K562 (cell line): ENCODE results near the gene CHRNA9. TPM values are rescaled to one million over a fixed set of nuclear protein-coding genes. Genes with fewer than 3 reads are reported as not detected.

Experiments
- BRD4 ChIP-seq: fragments of 200-600 bp; sonication (generic); IDR thresholded peaks from 2 replicates; pipeline ENCODE4 v1.6.1; 2017; ENCODE audit warnings: inconsistent platforms
- BRD9 ChIP-seq: fragments of 450-650 bp; IDR thresholded peaks from 2 replicates; pipeline ENCODE4 v1.6.1; 2018; ENCODE audit warnings: low read depth; ENCODE audit not compliant: partially characterized antibody
- ETV5 ChIP-seq: sonication (generic); formaldehyde crosslinking; IDR thresholded peaks from 2 replicates; pipeline ENCODE4 v1.4.0; 2020; ENCODE audit warnings: low read depth, mild to moderate bottlenecking, missing genetic modification reagents
- HEY1 ChIP-seq: fragments of 250-450 bp; sonication (Bioruptor Pico); IDR thresholded peaks from 2 replicates; pipeline ENCODE4 v1.5.0; 2020; ENCODE audit warnings: mild to moderate bottlenecking, moderate library complexity, borderline replicate concordance
- NONO ChIP-seq, 2 experiments: fragments of 200-400 bp in 1 of 2; fragments of 450-650 bp in 1 of 2; formaldehyde crosslinking in 1 of 2; IDR thresholded peaks; 2 replicates each; pipeline ENCODE4 v1.6.1; 2017; ENCODE audit warnings: low read depth in 2 of 2, mild to moderate bottlenecking in 2 of 2, moderate library complexity in 2 of 2, low read length in 1 of 2
- SMARCA4 ChIP-seq: fragments of 450-650 bp; IDR thresholded peaks from 2 replicates; pipeline ENCODE4 v1.6.1; 2016
- TAL1 ChIP-seq: fragments of 450-650 bp; IDR thresholded peaks from 2 replicates; pipeline ENCODE4 v1.6.1; 2016; ENCODE audit warnings: mild to moderate bottlenecking
- ZNF232 ChIP-seq: sonication (generic); formaldehyde crosslinking; IDR thresholded peaks from 2 replicates; pipeline ENCODE4 v1.8.0; 2022; ENCODE audit warnings: mild to moderate bottlenecking, missing genetic modification reagents
- polyA plus RNA-seq, 8 experiments: library from polyadenylated mRNA; depleted of rRNA in 4 of 8; stranded (reverse) in 5 of 8; unstranded in 3 of 8; fragments of >200 nt; fragmentation: Nextera tagmentation in 2 of 8; fragmentation: Illumina TruSeq in 1 of 8; extraction: Ambion mirVana in 2 of 8; extraction: Trizol in 1 of 8; gene quantifications; 2 replicates each; pipeline versions ENCODE4 v1.2.1 to v1.2.3, GENCODE V29; 2011 to 2014; ENCODE audit warnings: inconsistent platforms in 1 of 8, missing spikeins in 1 of 8
- total RNA-seq, 7 experiments: library from RNA; depleted of rRNA in 6 of 7; stranded (reverse); fragments of >200 nt in 6 of 7; fragmentation: Illumina TruSeq in 2 of 7; extraction: Trizol in 2 of 7; gene quantifications; 2 replicates each; pipeline versions ENCODE4 v1.2.1 to v1.2.3, GENCODE V29; 2011 to 2021; ENCODE audit warnings: low replicate concordance in 1 of 7
- TF ChIP-seq, protein P1 (sequence below): fragments of 450-650 bp; IDR thresholded peaks from 2 replicates; pipeline ENCODE4 v1.6.1; 2016; ENCODE audit warnings: mild to moderate bottlenecking, moderate library complexity
- TF ChIP-seq, protein P2 (sequence below): IDR thresholded peaks from 3 replicates; pipeline ENCODE4 v1.6.1; 2011; ENCODE audit warnings: borderline replicate concordance, mild to moderate bottlenecking; ENCODE audit not compliant: insufficient read length, insufficient read depth
- TF ChIP-seq, protein P3 (sequence below), 2 experiments: fragments of 450-650 bp; IDR thresholded peaks; 2 replicates each; pipeline ENCODE4 v1.6.1; 2018; ENCODE audit warnings: mild to moderate bottlenecking in 2 of 2, low read depth in 1 of 2; ENCODE audit not compliant: partially characterized antibody in 2 of 2

Gene CHRNA9
- total and polyA plus RNA-seq, 9 of the 15 experiments (the other 6 are each of a cell fraction or from before 2014, with no cell fraction given) = not detected

DNA sequence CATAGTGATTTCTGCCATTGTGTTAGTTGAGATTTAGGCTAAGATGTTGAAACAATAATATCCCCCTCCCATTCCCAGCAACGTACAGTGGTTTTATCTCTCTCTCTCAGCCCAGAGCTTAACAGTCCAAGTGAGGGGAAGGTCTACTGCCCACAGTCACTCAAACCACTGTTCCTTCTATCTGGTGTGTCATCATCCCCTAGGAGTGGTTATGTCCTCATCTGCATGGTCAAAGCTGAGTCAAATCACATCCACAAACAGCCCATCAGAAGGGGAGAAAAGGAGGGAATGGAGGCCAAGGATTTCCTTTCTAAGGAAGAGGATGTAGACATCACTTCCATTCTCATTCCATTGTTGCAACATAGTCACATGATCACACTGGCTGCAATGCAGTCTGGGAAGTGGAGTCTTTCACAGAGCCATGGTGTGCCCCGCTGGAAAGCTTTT, 42.8 kb upstream of the CHRNA9 start (continued):
- 0 out of 4 replicates have a peak, but pooled peaks of 1 of the 2 experiments have one; percentile 34 for TF ChIP-seq NONO (IDR thresholded peaks at IDR 0.05; ENCODE audit: low read depth in 2 of 2, low read length in 1 of 2)
- TF ChIP-seq, protein P1, sequence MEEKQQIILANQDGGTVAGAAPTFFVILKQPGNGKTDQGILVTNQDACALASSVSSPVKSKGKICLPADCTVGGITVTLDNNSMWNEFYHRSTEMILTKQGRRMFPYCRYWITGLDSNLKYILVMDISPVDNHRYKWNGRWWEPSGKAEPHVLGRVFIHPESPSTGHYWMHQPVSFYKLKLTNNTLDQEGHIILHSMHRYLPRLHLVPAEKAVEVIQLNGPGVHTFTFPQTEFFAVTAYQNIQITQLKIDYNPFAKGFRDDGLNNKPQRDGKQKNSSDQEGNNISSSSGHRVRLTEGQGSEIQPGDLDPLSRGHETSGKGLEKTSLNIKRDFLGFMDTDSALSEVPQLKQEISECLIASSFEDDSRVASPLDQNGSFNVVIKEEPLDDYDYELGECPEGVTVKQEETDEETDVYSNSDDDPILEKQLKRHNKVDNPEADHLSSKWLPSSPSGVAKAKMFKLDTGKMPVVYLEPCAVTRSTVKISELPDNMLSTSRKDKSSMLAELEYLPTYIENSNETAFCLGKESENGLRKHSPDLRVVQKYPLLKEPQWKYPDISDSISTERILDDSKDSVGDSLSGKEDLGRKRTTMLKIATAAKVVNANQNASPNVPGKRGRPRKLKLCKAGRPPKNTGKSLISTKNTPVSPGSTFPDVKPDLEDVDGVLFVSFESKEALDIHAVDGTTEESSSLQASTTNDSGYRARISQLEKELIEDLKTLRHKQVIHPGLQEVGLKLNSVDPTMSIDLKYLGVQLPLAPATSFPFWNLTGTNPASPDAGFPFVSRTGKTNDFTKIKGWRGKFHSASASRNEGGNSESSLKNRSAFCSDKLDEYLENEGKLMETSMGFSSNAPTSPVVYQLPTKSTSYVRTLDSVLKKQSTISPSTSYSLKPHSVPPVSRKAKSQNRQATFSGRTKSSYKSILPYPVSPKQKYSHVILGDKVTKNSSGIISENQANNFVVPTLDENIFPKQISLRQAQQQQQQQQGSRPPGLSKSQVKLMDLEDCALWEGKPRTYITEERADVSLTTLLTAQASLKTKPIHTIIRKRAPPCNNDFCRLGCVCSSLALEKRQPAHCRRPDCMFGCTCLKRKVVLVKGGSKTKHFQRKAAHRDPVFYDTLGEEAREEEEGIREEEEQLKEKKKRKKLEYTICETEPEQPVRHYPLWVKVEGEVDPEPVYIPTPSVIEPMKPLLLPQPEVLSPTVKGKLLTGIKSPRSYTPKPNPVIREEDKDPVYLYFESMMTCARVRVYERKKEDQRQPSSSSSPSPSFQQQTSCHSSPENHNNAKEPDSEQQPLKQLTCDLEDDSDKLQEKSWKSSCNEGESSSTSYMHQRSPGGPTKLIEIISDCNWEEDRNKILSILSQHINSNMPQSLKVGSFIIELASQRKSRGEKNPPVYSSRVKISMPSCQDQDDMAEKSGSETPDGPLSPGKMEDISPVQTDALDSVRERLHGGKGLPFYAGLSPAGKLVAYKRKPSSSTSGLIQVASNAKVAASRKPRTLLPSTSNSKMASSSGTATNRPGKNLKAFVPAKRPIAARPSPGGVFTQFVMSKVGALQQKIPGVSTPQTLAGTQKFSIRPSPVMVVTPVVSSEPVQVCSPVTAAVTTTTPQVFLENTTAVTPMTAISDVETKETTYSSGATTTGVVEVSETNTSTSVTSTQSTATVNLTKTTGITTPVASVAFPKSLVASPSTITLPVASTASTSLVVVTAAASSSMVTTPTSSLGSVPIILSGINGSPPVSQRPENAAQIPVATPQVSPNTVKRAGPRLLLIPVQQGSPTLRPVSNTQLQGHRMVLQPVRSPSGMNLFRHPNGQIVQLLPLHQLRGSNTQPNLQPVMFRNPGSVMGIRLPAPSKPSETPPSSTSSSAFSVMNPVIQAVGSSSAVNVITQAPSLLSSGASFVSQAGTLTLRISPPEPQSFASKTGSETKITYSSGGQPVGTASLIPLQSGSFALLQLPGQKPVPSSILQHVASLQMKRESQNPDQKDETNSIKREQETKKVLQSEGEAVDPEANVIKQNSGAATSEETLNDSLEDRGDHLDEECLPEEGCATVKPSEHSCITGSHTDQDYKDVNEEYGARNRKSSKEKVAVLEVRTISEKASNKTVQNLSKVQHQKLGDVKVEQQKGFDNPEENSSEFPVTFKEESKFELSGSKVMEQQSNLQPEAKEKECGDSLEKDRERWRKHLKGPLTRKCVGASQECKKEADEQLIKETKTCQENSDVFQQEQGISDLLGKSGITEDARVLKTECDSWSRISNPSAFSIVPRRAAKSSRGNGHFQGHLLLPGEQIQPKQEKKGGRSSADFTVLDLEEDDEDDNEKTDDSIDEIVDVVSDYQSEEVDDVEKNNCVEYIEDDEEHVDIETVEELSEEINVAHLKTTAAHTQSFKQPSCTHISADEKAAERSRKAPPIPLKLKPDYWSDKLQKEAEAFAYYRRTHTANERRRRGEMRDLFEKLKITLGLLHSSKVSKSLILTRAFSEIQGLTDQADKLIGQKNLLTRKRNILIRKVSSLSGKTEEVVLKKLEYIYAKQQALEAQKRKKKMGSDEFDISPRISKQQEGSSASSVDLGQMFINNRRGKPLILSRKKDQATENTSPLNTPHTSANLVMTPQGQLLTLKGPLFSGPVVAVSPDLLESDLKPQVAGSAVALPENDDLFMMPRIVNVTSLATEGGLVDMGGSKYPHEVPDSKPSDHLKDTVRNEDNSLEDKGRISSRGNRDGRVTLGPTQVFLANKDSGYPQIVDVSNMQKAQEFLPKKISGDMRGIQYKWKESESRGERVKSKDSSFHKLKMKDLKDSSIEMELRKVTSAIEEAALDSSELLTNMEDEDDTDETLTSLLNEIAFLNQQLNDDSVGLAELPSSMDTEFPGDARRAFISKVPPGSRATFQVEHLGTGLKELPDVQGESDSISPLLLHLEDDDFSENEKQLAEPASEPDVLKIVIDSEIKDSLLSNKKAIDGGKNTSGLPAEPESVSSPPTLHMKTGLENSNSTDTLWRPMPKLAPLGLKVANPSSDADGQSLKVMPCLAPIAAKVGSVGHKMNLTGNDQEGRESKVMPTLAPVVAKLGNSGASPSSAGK = peak; percentile 58
- TF ChIP-seq, protein P2, sequence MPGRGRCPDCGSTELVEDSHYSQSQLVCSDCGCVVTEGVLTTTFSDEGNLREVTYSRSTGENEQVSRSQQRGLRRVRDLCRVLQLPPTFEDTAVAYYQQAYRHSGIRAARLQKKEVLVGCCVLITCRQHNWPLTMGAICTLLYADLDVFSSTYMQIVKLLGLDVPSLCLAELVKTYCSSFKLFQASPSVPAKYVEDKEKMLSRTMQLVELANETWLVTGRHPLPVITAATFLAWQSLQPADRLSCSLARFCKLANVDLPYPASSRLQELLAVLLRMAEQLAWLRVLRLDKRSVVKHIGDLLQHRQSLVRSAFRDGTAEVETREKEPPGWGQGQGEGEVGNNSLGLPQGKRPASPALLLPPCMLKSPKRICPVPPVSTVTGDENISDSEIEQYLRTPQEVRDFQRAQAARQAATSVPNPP = no peak
- TF ChIP-seq, protein P3, sequence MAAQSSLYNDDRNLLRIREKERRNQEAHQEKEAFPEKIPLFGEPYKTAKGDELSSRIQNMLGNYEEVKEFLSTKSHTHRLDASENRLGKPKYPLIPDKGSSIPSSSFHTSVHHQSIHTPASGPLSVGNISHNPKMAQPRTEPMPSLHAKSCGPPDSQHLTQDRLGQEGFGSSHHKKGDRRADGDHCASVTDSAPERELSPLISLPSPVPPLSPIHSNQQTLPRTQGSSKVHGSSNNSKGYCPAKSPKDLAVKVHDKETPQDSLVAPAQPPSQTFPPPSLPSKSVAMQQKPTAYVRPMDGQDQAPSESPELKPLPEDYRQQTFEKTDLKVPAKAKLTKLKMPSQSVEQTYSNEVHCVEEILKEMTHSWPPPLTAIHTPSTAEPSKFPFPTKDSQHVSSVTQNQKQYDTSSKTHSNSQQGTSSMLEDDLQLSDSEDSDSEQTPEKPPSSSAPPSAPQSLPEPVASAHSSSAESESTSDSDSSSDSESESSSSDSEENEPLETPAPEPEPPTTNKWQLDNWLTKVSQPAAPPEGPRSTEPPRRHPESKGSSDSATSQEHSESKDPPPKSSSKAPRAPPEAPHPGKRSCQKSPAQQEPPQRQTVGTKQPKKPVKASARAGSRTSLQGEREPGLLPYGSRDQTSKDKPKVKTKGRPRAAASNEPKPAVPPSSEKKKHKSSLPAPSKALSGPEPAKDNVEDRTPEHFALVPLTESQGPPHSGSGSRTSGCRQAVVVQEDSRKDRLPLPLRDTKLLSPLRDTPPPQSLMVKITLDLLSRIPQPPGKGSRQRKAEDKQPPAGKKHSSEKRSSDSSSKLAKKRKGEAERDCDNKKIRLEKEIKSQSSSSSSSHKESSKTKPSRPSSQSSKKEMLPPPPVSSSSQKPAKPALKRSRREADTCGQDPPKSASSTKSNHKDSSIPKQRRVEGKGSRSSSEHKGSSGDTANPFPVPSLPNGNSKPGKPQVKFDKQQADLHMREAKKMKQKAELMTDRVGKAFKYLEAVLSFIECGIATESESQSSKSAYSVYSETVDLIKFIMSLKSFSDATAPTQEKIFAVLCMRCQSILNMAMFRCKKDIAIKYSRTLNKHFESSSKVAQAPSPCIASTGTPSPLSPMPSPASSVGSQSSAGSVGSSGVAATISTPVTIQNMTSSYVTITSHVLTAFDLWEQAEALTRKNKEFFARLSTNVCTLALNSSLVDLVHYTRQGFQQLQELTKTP (IDR thresholded peaks at IDR 0.05; ENCODE audit: low read depth in 1 of 2, partially characterized antibody in 2 of 2) = peak; percentile 65 to 80
- peak; percentile 76; the same call in 1 of the 2 replicates for TF ChIP-seq SMARCA4
- no peak for TF ChIP-seq ZNF232 (CRISPR knock-in tag)
- no peak for TF ChIP-seq BRD9
- TF ChIP-seq HEY1 = no peak
- TF ChIP-seq TAL1 = peak; percentile 67
- no peak for TF ChIP-seq BRD4
- peak; percentile 69; the same call in 1 of the 2 replicates for TF ChIP-seq ETV5 (CRISPR knock-in tag)
